H9 (cell line): ENCODE results near the gene PRKCA. TPM values are rescaled to one million over a fixed set of nuclear protein-coding genes. Genes with fewer than 3 reads are reported as not detected.

Experiments
- DNase-seq: peaks from one replicate; pipeline ENCODE4 v3.0.0-alpha.2; 2017
- H2AFZ ChIP-seq: one replicate; pipeline ENCODE4 v1.6.1; 2013; ENCODE audit warnings: mild to moderate bottlenecking, low read length, control low read depth, moderate library complexity
- H2AK5ac ChIP-seq: 2 replicates; pipeline ENCODE4 v1.6.1; 2013; ENCODE audit warnings: low read length, control low read depth, mixed read lengths; ENCODE audit not compliant: insufficient read length
- H2BK120ac ChIP-seq: one replicate; pipeline ENCODE4 v1.6.1; 2013; ENCODE audit warnings: low read depth, mild to moderate bottlenecking, low read length, control low read depth, inconsistent platforms; ENCODE audit not compliant: poor library complexity, severe bottlenecking
- H2BK12ac ChIP-seq: 2 replicates; pipeline ENCODE4 v1.6.1; 2013; ENCODE audit warnings: low read length, control low read depth, mixed read lengths, low read depth; ENCODE audit not compliant: insufficient read length
- H2BK15ac ChIP-seq: 2 replicates; pipeline ENCODE4 v1.6.1; 2013; ENCODE audit warnings: low read depth, low read length, control low read depth
- H2BK20ac ChIP-seq: one replicate; pipeline ENCODE4 v1.6.1; 2013; ENCODE audit warnings: low read depth, mild to moderate bottlenecking, low read length, control low read depth, inconsistent platforms; ENCODE audit not compliant: poor library complexity, severe bottlenecking
- H2BK5ac ChIP-seq: 2 replicates; pipeline ENCODE4 v1.6.1; 2013; ENCODE audit warnings: low read length, control low read depth, mixed read lengths; ENCODE audit not compliant: insufficient read length
- H3K14ac ChIP-seq: 2 replicates; pipeline ENCODE4 v1.6.1; 2013; ENCODE audit warnings: low read length, control low read depth; ENCODE audit not compliant: insufficient read depth
- H3K18ac ChIP-seq: 2 replicates; pipeline ENCODE4 v1.6.1; 2013; ENCODE audit warnings: low read depth, mild to moderate bottlenecking, mixed read lengths, low read length, control low read depth; ENCODE audit not compliant: insufficient read length
- H3K23ac ChIP-seq: 2 replicates; pipeline ENCODE4 v1.6.1; 2013; ENCODE audit warnings: low read length, control low read depth, mixed read lengths, low read depth; ENCODE audit not compliant: insufficient read length
- H3K23me2 ChIP-seq: 2 replicates; pipeline ENCODE4 v1.6.1; 2013; ENCODE audit warnings: low read depth, mild to moderate bottlenecking, mixed read lengths, low read length, control low read depth; ENCODE audit not compliant: insufficient read length, poor library complexity, severe bottlenecking
- H3K27ac ChIP-seq: 2 replicates; pipeline ENCODE4 v1.5.1; 2013; ENCODE audit warnings: low read length, control low read depth, mixed read lengths, low read depth; ENCODE audit not compliant: insufficient read length
- H3K27me3 ChIP-seq: 2 replicates; pipeline ENCODE4 v1.6.1; 2013; ENCODE audit warnings: low read length, control low read depth, inconsistent platforms; ENCODE audit not compliant: insufficient read depth
- H3K4ac ChIP-seq: 2 replicates; pipeline ENCODE4 v1.6.1; 2013; ENCODE audit warnings: low read depth, mild to moderate bottlenecking, control low read depth, inconsistent platforms, low read length, moderate library complexity
- H3K4me1 ChIP-seq: 2 replicates; pipeline ENCODE4 v1.6.1; 2013; ENCODE audit warnings: low read length, control low read depth, inconsistent platforms; ENCODE audit not compliant: insufficient read depth
- H3K4me2 ChIP-seq: 2 replicates; pipeline ENCODE4 v1.6.1; 2013; ENCODE audit warnings: low read length, control low read depth, mixed read lengths; ENCODE audit not compliant: insufficient read length, insufficient read depth
- H3K56ac ChIP-seq: 2 replicates; pipeline ENCODE4 v1.6.1; 2013; ENCODE audit warnings: low read depth, mild to moderate bottlenecking, mixed read lengths, low read length, control low read depth; ENCODE audit not compliant: insufficient read length
- H3K79me1 ChIP-seq: 2 replicates; pipeline ENCODE4 v1.6.1; 2013; ENCODE audit warnings: low read depth, mild to moderate bottlenecking, moderate library complexity, low read length, control low read depth, inconsistent platforms; ENCODE audit not compliant: insufficient read depth, poor library complexity, severe bottlenecking
- H3K79me2 ChIP-seq: 2 replicates; pipeline ENCODE4 v1.6.1; 2013; ENCODE audit warnings: low read length, control low read depth, inconsistent platforms; ENCODE audit not compliant: insufficient read depth
- H3K9ac ChIP-seq: 2 replicates; pipeline ENCODE4 v1.6.1; 2013; ENCODE audit warnings: low read length, control low read depth, mixed read lengths; ENCODE audit not compliant: insufficient read length; ENCODE audit errors: extremely low read depth
- H3K9me3 ChIP-seq: one replicate; pipeline ENCODE4 v1.6.1; 2013; ENCODE audit warnings: low read depth, low read length, inconsistent platforms; ENCODE audit not compliant: control insufficient read depth
- H3T11ph ChIP-seq: one replicate; pipeline ENCODE4 v1.6.1; 2013; ENCODE audit warnings: mild to moderate bottlenecking, low read length, control low read depth, inconsistent platforms
- H4K20me1 ChIP-seq: one replicate; pipeline ENCODE4 v1.6.1; 2013; ENCODE audit not compliant: control insufficient read depth, insufficient read length, insufficient read depth
- H4K5ac ChIP-seq: 2 replicates; pipeline ENCODE4 v1.6.1; 2013; ENCODE audit warnings: low read depth, mild to moderate bottlenecking, mixed read lengths, low read length, control low read depth; ENCODE audit not compliant: insufficient read length
- H4K8ac ChIP-seq: replicated peaks from 2 replicates; pipeline ENCODE4 v1.6.1; 2013; ENCODE audit warnings: low read length, control low read depth, mixed read lengths, low read depth; ENCODE audit not compliant: insufficient read length
- H4K91ac ChIP-seq: 2 replicates; pipeline ENCODE4 v1.6.1; 2013; ENCODE audit warnings: low read depth, mild to moderate bottlenecking, moderate library complexity, mixed read lengths, low read length, control low read depth; ENCODE audit not compliant: insufficient read length
- H3K27ac Mint-ChIP-seq, 3 experiments: 2 replicates in 2 of 3; 3 replicates in 1 of 3; pipeline ENCODE4 v1.8.0; 2020 to 2021; ENCODE audit warnings: mixed read lengths in 3 of 3, mild to moderate bottlenecking in 1 of 3, moderate library complexity in 1 of 3
- H3K27me3 Mint-ChIP-seq: 2 replicates; pipeline ENCODE4 v1.8.0; 2021; ENCODE audit warnings: low read depth, mild to moderate bottlenecking, moderate library complexity, mixed read lengths
- H3K36me3 Mint-ChIP-seq, 3 experiments: 2 replicates in 2 of 3; 3 replicates in 1 of 3; pipeline ENCODE4 v1.8.0; 2020 to 2021; ENCODE audit warnings: low read depth in 3 of 3, mixed read lengths in 3 of 3; ENCODE audit not compliant: insufficient read depth in 1 of 3
- H3K4me1 Mint-ChIP-seq, 2 experiments: 2 replicates each; pipeline ENCODE4 v1.8.0; 2020; ENCODE audit warnings: mixed read lengths in 2 of 2
- H3K4me3 Mint-ChIP-seq, 2 experiments: 2 replicates in 1 of 2; 3 replicates in 1 of 2; pipeline ENCODE4 v1.8.0; 2020 to 2021; ENCODE audit warnings: mild to moderate bottlenecking in 2 of 2, mixed read lengths in 2 of 2, moderate library complexity in 1 of 2
- H3K9me3 Mint-ChIP-seq, 2 experiments: 2 replicates in 1 of 2; 3 replicates in 1 of 2; pipeline ENCODE4 v1.8.0; 2020; ENCODE audit warnings: mild to moderate bottlenecking in 2 of 2, mixed read lengths in 2 of 2, moderate library complexity in 1 of 2
- CTCF ChIP-seq: fragments of 200-600 bp; sonication (generic); conservative IDR thresholded peaks from 3 replicates; pipeline ENCODE4 v1.8.0; 2021; ENCODE audit warnings: antibody characterized with exemption, mild to moderate bottlenecking
- WGBS: extraction: QIAGEN DNeasy Blood & Tissue Kit; methylation state at CpG from one replicate; pipeline ENCODE4 v1.1.7; 2013; ENCODE audit warnings: missing lambda C conversion rate, low lambda C conversion rate, mixed read lengths; ENCODE audit not compliant: insufficient read length; ENCODE audit errors: extremely low coverage; 5-methylcytosine and 5-hydroxymethylcytosine counted together
- total RNA-seq: library from RNA; stranded (reverse); gene quantifications from 2 replicates; pipeline ENCODE4 v1.2.1, GENCODE V29; 2021

Gene PRKCA
- total RNA-seq, 1 experiment from 2014 or later: 10.5 TPM

DNA sequence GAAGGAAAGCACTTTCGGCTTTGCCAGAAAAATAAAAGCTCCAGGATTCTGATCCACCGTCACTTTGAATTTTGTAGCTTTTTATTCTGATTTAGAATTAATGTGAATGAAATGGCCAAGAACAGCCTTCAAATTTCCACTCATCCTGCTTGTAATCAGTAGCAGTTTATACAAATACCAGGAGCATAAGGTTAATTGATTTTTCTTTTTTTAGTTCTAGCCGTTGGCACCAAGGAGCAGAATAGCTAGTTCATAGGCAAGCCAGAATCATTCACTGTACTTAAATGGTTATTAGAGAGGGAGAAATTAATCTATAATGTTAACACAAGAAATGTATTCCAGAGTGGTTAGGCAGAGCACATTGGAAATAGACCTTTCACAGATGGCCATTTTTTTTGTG lies 491.4 kb downstream of the PRKCA start:
- no peaks in the 10 kb centered on the region for H3K27me3 ChIP-seq
- no peak for DNase-seq
- no peaks in the 10 kb centered on the region for H3K79me1 ChIP-seq
- H2BK5ac ChIP-seq: no peak overlapping the region
- H2BK15ac ChIP-seq: no peak overlapping the region
- Mint-ChIP-seq H3K4me1 (0 out of 4 replicates have a peak, but pooled peaks cover 5 to 8% of the 10 kb centered on the region in 2 experiments), H3K27me3 (no peaks in the 10 kb centered on the region), H3K4me3 (no peak overlapping the region), H3K36me3 (peaks cover 2 to 7% (median 6%) of the 10 kb centered on the region in 3 experiments; a peak in 2 of 7 replicates), H3K27ac (no peak overlapping the region), H3K9me3 (no peaks in the 10 kb centered on the region; a peak in 1 of 5 replicates)
- H4K20me1 ChIP-seq: no peaks in the 10 kb centered on the region
- WGBS: no CpG with 5 or more reads among the region's 3 CpGs
- no peaks in the 10 kb centered on the region for H3K23me2 ChIP-seq
- no peak overlapping the region for H3K4me2 ChIP-seq
- H3K9ac ChIP-seq: no peak overlapping the region
- H4K8ac ChIP-seq: no peak overlapping the region
- H4K91ac ChIP-seq: no peak overlapping the region
- H2AFZ ChIP-seq: no peak overlapping the region
- no peak overlapping the region for H3T11ph ChIP-seq
- no peak overlapping the region for H3K18ac ChIP-seq
- H3K14ac ChIP-seq: no peak overlapping the region
- no peak overlapping the region for H2BK12ac ChIP-seq
- H2BK20ac ChIP-seq: no peak overlapping the region
- no peak overlapping the region for H3K23ac ChIP-seq
- H3K4ac ChIP-seq: no peak overlapping the region
- H3K4me1 ChIP-seq: peaks cover 4% of the 10 kb centered on the region; the same call in 1 of the 2 replicates
- no peaks in the 10 kb centered on the region for H3K9me3 ChIP-seq
- H3K27ac ChIP-seq: no peak overlapping the region
- H3K56ac ChIP-seq: no peak overlapping the region
- H2BK120ac ChIP-seq: no peak overlapping the region
- no peaks in the 10 kb centered on the region for H3K79me2 ChIP-seq
- no peak overlapping the region for H4K5ac ChIP-seq
- H2AK5ac ChIP-seq: no peak overlapping the region
- TF ChIP-seq CTCF: no peak
